K562 (cell line): ENCODE results near the gene PHLPP2. TPM values are rescaled to one million over a fixed set of nuclear protein-coding genes. Genes with fewer than 3 reads are reported as not detected.

Experiments
- ATAC-seq: fragments of 200-7000 bp; cut with Tn5 transposase; 3 replicates; pipeline ENCODE4 v1.9.1; 2020; ENCODE audit warnings: moderate library complexity
- BruUV-seq: library from RNA; stranded (reverse); fragments of 400-500 nt; replicated peaks from 2 replicates; lab custom pipeline; 2021; lab: Mats Ljungman, UMichigan
- CTCF ChIA-PET: fragments of 300-600 bp; formaldehyde crosslinking; extraction: SDS; loops from one replicate; lab custom pipeline; 2021; ENCODE audit warnings: low intra/inter-chr PET ratio; lab: Yijun Ruan, JAX
- POLR2A ChIA-PET: fragments of 300-600, 350-650 bp; sonication (Branson Sonifier 250); formaldehyde crosslinking; extraction: SDS; loops from one replicate; lab custom pipeline; 2021; ENCODE audit warnings: antibody characterized with exemption, inconsistent platforms; lab: Yijun Ruan, JAX
- DNase-seq, 4 experiments: peaks; one replicate each; pipeline versions ENCODE4 v3.0.0 to v3.0.0-alpha.2; 2011 to 2018; ENCODE audit warnings: low spot score in 3 of 4, mixed read lengths in 3 of 4; ENCODE audit errors: extremely low read depth in 1 of 4
- FAIRE-seq: peaks from 2 replicates; lab custom pipeline; 2011; peaks lifted over from hg19 to GRCh38; lab: Jason Lieb, UNC
- H2AFZ ChIP-seq: 2 replicates; pipeline ENCODE4 v1.6.0; 2011; ENCODE audit warnings: low read depth, low read length, control low read depth, inconsistent platforms
- H3K27ac ChIP-seq: fragments of 200-600 bp; 3 replicates; pipeline ENCODE4 v1.8.0; 2011; ENCODE audit warnings: low read depth, mild to moderate bottlenecking, control low read depth, inconsistent platforms, low read length, moderate library complexity, mixed read lengths; ENCODE audit errors: extremely low read depth
- H3K27me3 ChIP-seq, 2 experiments: fragments of 300-600 bp in 1 of 2; 2 replicates in 1 of 2; 3 replicates in 1 of 2; pipeline versions ENCODE4 v1.6.0 to v1.8.0; 2011; ENCODE audit warnings: inconsistent platforms in 2 of 2, low read length in 2 of 2, mild to moderate bottlenecking in 1 of 2, mixed read lengths in 1 of 2, moderate library complexity in 1 of 2; ENCODE audit not compliant: control insufficient read depth in 2 of 2, insufficient read depth in 2 of 2
- H3K36me3 ChIP-seq: fragments of 300-600 bp; 3 replicates; pipeline ENCODE4 v1.8.0; 2011; ENCODE audit warnings: mild to moderate bottlenecking, low read length, inconsistent platforms; ENCODE audit not compliant: control insufficient read depth, insufficient read depth
- H3K4me1 ChIP-seq, 2 experiments: fragments of 200-600 bp in 1 of 2; replicated peaks in 1 of 2; 2 replicates in 1 of 2; 3 replicates in 1 of 2; pipeline versions ENCODE4 v1.5.1 to v1.8.0; 2011; ENCODE audit warnings: inconsistent platforms in 2 of 2, low read length in 2 of 2, mild to moderate bottlenecking in 1 of 2, mixed read lengths in 1 of 2, moderate library complexity in 1 of 2; ENCODE audit not compliant: control insufficient read depth in 2 of 2, insufficient read depth in 2 of 2
- H3K4me2 ChIP-seq: 2 replicates; pipeline ENCODE4 v1.6.1; 2011; ENCODE audit warnings: low read length, control low read depth, inconsistent platforms, mixed read lengths; ENCODE audit not compliant: insufficient read depth
- H3K4me3 ChIP-seq: fragments of 200-600 bp; sonication (generic), shearing (Covaris generic); 2 replicates; pipeline ENCODE4 v1.5.1; 2016; ENCODE audit warnings: control low read depth, inconsistent platforms
- H3K79me2 ChIP-seq: fragments of 200-600 bp; 3 replicates; pipeline ENCODE4 v1.8.0; 2011; ENCODE audit warnings: low read length, inconsistent platforms; ENCODE audit not compliant: control insufficient read depth, insufficient read depth
- H3K9ac ChIP-seq, 2 experiments: 2 replicates each; pipeline versions ENCODE4 v1.6.0 to v1.6.1; 2011; ENCODE audit warnings: low read depth in 2 of 2, low read length in 2 of 2, control low read depth in 1 of 2, inconsistent platforms in 1 of 2, mild to moderate bottlenecking in 1 of 2, mixed read lengths in 1 of 2; ENCODE audit not compliant: insufficient read depth in 1 of 2
- H3K9me1 ChIP-seq: one replicate; pipeline ENCODE4 v1.6.0; 2011; ENCODE audit warnings: inconsistent platforms, mild to moderate bottlenecking, low read length, moderate library complexity; ENCODE audit not compliant: control insufficient read depth, insufficient read depth
- H3K9me3 ChIP-seq: replicated peaks from 2 replicates; pipeline ENCODE4 v1.5.1; 2011; ENCODE audit warnings: low read depth, low read length, inconsistent platforms; ENCODE audit not compliant: control insufficient read depth, insufficient read depth
- H4K20me1 ChIP-seq: replicated peaks from 2 replicates; pipeline ENCODE4 v1.6.1; 2011; ENCODE audit warnings: low read length, inconsistent platforms, mixed read lengths; ENCODE audit not compliant: control insufficient read depth, insufficient read depth
- ESRRA ChIP-seq: fragments of 450-650 bp; IDR thresholded peaks from 2 replicates; pipeline ENCODE4 v1.6.1; 2014; ENCODE audit warnings: low read depth, mild to moderate bottlenecking, moderate library complexity, borderline replicate concordance
- HIVEP1 ChIP-seq: fragments of 250-450 bp; sonication (Bioruptor Pico); IDR thresholded peaks from 2 replicates; pipeline ENCODE4 v1.4.0; 2020; ENCODE audit warnings: mild to moderate bottlenecking
- MBD2 ChIP-seq: sonication (generic); IDR thresholded peaks from 2 replicates; pipeline ENCODE4 v1.6.1; 2016; ENCODE audit warnings: low read depth, borderline replicate concordance
- PHF21A ChIP-seq: fragments of 450-650 bp; IDR thresholded peaks from 2 replicates; pipeline ENCODE4 v1.6.1; 2017; ENCODE audit warnings: low read depth, borderline replicate concordance
- SREBF2 ChIP-seq: sonication (generic); formaldehyde crosslinking; IDR thresholded peaks from 2 replicates; pipeline ENCODE4 v1.4.0; 2020; ENCODE audit warnings: mild to moderate bottlenecking, missing genetic modification reagents
- TSHZ1 ChIP-seq: fragments of 250-450 bp; sonication (Bioruptor Pico); IDR thresholded peaks from 2 replicates; pipeline ENCODE4 v1.4.0; 2020; ENCODE audit warnings: mild to moderate bottlenecking, moderate library complexity
- ZC3H8 ChIP-seq: fragments of 450-650 bp; IDR thresholded peaks from 2 replicates; pipeline ENCODE4 v1.6.1; 2017
- ZFPM2 ChIP-seq: fragments of 250-450 bp; sonication (Bioruptor Pico); IDR thresholded peaks from 2 replicates; pipeline ENCODE4 v1.5.1; 2022; ENCODE audit warnings: mild to moderate bottlenecking
- ZNF431 ChIP-seq: sonication (generic); formaldehyde crosslinking; IDR thresholded peaks from 2 replicates; pipeline ENCODE4 v1.8.0; 2022; ENCODE audit warnings: mild to moderate bottlenecking, missing genetic modification reagents
- WGBS: fragments of 100-300 bp; shearing (Covaris generic); methylation state at CpG from one replicate; pipeline ENCODE4 v1.1.6; 2016; ENCODE audit warnings: low coverage, mixed read lengths; ENCODE audit not compliant: insufficient coverage; ENCODE audit errors: missing lambda C conversion rate; 5-methylcytosine and 5-hydroxymethylcytosine counted together
- in situ Hi-C: fragments of 300-500 bp; cut with MboI; formaldehyde crosslinking; loops from 4 replicates; pipeline ENCODE4 v1.15.0; 2018; ENCODE audit warnings: inconsistent platforms, mixed read lengths
- intact Hi-C: fragments of 100-400 bp; cut with micrococcal nuclease; formaldehyde crosslinking; loops from 2 replicates; pipeline ENCODE4 v1.14.2; 2022
- polyA plus RNA-seq, 8 experiments: library from polyadenylated mRNA; depleted of rRNA in 4 of 8; stranded (reverse) in 5 of 8; unstranded in 3 of 8; fragments of >200 nt; fragmentation: Nextera tagmentation in 2 of 8; fragmentation: Illumina TruSeq in 1 of 8; extraction: Ambion mirVana in 2 of 8; extraction: Trizol in 1 of 8; gene quantifications; 2 replicates each; pipeline versions ENCODE4 v1.2.1 to v1.2.3, GENCODE V29; 2011 to 2014; ENCODE audit warnings: inconsistent platforms in 1 of 8, missing spikeins in 1 of 8
- total RNA-seq, 7 experiments: library from RNA; depleted of rRNA in 6 of 7; stranded (reverse); fragments of >200 nt in 6 of 7; fragmentation: Illumina TruSeq in 2 of 7; extraction: Trizol in 2 of 7; gene quantifications; 2 replicates each; pipeline versions ENCODE4 v1.2.1 to v1.2.3, GENCODE V29; 2011 to 2021; ENCODE audit warnings: low replicate concordance in 1 of 7
- TF ChIP-seq, protein P1 (sequence below): fragments of 250-450 bp; sonication (Bioruptor Pico); IDR thresholded peaks from 2 replicates; pipeline ENCODE4 v1.5.0; 2022; ENCODE audit warnings: mild to moderate bottlenecking

PHLPP2 gene
- total and polyA plus RNA-seq, 9 of the 15 experiments (the other 6 are each of a cell fraction or from before 2014, with no cell fraction given) = 0.60 to 7.1 (median 2.6) TPM

DNA sequence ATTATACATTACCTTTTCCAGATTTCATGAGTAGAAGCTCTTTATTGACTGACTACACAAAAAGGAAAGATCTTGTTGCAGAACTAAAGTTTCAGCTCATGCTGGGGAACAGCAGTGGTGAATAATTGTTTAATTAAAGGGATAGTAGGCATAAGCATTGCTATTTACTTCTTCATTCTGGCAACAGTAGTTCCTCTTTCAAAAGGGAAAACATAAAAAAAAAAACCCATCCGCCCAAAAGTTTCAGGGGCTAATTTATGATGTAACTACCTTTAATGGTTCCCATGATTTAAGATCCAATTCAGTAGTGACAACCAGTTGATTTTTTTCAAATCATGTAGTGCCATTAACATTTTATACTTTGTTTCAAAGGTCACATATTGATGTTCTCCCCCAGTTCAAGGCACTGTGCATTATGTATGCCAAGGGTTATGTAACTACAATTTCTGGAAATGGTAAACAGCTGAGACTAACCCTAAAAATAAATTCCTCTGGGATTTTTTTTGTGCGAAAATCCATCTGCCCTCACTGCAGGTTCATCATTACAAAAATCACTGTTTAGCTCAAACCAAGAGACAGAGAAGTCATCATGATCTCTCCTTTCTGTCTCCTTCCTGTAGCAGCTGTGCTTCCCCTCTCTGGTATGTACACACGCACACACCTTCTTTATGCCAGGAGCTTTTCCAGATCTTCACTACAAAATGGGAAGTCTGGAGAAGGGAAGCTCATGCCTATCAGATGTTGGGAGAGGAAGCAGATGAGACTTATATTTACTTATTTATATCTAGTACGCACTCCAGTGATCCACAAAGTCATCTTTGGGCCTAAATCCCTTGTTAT is 2.2 kb upstream of the PHLPP2 start:
- no peak overlapping the region for H2AFZ ChIP-seq
- H4K20me1 ChIP-seq = no peaks in the 10 kb centered on the region
- TF ChIP-seq ZNF431 (CRISPR knock-in tag) (no peak), MBD2 (no peak), SREBF2 (CRISPR knock-in tag) (no peak), PHF21A (no peak), ZC3H8 (no peak), ESRRA (no peak), HIVEP1 (CRISPR knock-in tag) (no peak), TSHZ1 (CRISPR knock-in tag) (no peak), ZFPM2 (CRISPR knock-in tag) (no peak)
- TF ChIP-seq, protein P1, sequence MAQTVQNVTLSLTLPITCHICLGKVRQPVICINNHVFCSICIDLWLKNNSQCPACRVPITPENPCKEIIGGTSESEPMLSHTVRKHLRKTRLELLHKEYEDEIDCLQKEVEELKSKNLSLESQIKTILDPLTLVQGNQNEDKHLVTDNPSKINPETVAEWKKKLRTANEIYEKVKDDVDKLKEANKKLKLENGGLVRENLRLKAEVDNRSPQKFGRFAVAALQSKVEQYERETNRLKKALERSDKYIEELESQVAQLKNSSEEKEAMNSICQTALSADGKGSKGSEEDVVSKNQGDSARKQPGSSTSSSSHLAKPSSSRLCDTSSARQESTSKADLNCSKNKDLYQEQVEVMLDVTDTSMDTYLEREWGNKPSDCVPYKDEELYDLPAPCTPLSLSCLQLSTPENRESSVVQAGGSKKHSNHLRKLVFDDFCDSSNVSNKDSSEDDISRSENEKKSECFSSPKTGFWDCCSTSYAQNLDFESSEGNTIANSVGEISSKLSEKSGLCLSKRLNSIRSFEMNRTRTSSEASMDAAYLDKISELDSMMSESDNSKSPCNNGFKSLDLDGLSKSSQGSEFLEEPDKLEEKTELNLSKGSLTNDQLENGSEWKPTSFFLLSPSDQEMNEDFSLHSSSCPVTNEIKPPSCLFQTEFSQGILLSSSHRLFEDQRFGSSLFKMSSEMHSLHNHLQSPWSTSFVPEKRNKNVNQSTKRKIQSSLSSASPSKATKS = no peak
- H3K4me2 ChIP-seq = no peak overlapping the region
- BruUV-seq = no TSS peak
- FAIRE-seq (no peak), DNase-seq (no peak), ATAC-seq (no peak)
- intact Hi-C loops (no loop called here), in situ Hi-C loops (no loop called here)
- H3K79me2 ChIP-seq = peaks cover 14% of the 10 kb centered on the region; the same call in 2 of the 3 replicates
- H3K9ac ChIP-seq = no peak overlapping the region
- H3K36me3 ChIP-seq = peaks cover 14% of the 10 kb centered on the region
- no peaks in the 10 kb centered on the region for H3K9me3 ChIP-seq
- no peak overlapping the region for H3K27ac ChIP-seq
- H3K27me3 ChIP-seq = no peaks in the 10 kb centered on the region
- H3K9me1 ChIP-seq = no peaks in the 10 kb centered on the region
- H3K4me1 ChIP-seq = peaks cover 16 to 18% of the 10 kb centered on the region in 2 experiments; a peak in 4 of 5 replicates
- ChIA-PET POLR2A (interaction anchor here (0.7 kb wide), 2 partner anchors 9 to 13 kb away, joined by 3 read pairs; no protein-coding TSS in a partner anchor), CTCF (no interaction called here)
- no peak overlapping the region for H3K4me3 ChIP-seq
- 61% methylated on average over 4 of the region's 4 CpGs for WGBS
